ENCODE measurements around the gene POLDIP2.
"Not testable (repeated sequence)": the region's sequence is repeated elsewhere in the genome, so short reads cannot be mapped to it uniquely, and the experiment has no call there.

POLDIP2 gene

GRCh38 chr17:28364665-28365363 is 7.5 kb upstream of the POLDIP2 start, which contains the start of gene SEBOX:
Gene SEBOX (minus strand): TSS chr17:28365199. CDS start chr17:28365151, 48 bp downstream.
- no peak for DNase-seq

GRCh38 chr17:28363776-28364650 is 6.7 kb upstream of the POLDIP2 start:
- no peak for DNase-seq

GRCh38 chr17:28363186-28363585 is 5.9 kb upstream of the POLDIP2 start:
- DNase-seq, result no peak

DNA sequence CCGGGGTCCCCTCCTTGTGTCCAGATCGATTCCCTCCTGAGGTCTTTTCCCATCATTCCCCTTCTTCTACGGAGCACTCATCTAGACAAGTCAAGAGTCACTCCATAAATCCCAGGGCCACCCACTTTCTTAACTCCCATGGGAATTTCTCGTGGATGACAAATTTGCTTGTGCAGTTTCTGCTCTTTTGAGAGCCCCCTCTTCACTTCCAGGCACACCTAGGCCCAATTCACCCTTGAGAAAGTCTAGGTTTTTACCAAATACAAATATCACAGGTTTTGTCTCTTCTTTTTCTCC is 522 bp upstream of the POLDIP2 start:
- DNase-seq, result no peak

DNA sequence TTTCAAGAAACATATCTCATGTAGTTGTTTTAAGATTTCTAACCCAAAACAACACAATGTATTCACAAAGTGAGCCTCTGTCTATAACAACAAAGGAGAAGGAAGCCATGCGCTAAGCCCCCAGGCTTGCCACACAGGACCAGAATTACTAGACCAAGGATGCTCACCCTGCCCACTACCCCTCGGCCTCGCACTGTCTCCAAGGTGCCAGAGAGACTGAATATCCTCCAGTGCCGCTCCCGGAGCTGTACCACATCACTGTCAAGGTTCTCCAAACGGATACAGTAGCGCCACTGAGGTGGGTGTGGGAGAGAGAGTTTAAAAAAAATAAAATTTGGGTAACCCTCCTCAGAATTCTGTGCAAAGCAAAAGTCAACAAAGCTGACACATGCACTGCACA is 7.1 kb downstream of the POLDIP2 start:
- no peak for DNase-seq

DNA sequence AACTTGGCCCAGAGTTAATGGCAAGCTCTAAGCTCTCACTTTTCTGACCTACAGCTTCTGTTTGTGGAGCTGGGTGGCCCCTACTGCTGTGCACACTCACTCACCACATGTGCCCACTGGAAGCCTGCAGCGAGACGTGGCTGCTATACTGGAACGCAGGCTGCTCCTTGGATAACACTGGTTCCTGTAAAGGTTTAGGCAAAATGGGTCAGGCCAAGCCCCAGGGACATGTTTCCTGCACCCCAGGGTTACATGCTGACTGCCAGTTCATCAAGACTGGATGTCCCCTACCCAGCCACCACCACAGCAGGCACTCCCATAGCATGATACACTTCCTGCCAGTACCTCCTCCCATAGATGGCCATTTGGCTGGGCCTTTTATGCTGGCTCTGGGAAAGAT is 8.3 kb downstream of the POLDIP2 start:
- no peak for DNase-seq

- DNase-seq, result no peak
Observed at GRCh38 chr17:28347261-28347891, 10.0 kb downstream of the POLDIP2 start.

DNA sequence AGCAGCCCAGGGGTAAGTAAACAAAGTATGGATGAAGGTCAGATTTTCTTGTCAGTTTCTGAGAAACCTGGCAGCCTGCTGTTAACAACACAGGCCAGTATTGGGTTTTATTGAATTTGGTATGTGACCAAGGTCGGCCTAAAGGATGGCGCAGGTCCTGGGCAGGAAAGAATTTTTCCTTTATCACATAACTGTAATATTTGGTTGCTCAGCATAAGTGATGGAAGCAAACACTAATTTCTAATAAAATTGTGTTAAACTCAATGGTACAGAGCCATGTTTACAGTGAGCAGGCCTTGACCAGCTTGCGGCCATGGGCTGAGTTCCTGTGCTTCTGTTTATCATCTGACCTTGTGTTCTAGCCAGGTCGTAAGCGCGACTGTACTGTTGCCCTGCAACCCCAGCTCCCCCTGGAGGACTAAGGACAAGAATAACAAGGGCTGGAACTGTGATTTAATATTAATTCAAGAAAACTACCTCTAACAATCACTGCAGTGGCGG is 10.5 kb downstream of the POLDIP2 start:
- no peak for DNase-seq

DNA sequence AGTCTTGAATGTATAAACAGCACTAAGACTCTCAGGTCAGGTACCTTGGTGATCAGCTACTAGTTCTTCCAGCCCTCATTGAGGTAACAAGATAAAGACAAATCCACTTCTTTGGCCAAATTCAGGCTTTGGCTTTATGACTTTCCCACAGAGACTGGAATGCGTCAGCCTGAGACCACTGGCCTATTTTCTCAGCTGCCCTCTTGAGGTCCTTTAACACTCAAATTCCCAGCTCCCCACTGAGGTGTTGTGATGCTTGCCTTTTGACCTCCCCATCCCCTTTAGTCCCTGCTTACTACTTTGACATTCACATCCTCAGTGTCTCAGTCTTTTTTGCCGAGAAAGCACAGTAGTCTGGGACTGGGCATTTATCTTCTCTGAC is 11.1 kb downstream of the POLDIP2 start:
- DNase-seq, result no peak

DNA sequence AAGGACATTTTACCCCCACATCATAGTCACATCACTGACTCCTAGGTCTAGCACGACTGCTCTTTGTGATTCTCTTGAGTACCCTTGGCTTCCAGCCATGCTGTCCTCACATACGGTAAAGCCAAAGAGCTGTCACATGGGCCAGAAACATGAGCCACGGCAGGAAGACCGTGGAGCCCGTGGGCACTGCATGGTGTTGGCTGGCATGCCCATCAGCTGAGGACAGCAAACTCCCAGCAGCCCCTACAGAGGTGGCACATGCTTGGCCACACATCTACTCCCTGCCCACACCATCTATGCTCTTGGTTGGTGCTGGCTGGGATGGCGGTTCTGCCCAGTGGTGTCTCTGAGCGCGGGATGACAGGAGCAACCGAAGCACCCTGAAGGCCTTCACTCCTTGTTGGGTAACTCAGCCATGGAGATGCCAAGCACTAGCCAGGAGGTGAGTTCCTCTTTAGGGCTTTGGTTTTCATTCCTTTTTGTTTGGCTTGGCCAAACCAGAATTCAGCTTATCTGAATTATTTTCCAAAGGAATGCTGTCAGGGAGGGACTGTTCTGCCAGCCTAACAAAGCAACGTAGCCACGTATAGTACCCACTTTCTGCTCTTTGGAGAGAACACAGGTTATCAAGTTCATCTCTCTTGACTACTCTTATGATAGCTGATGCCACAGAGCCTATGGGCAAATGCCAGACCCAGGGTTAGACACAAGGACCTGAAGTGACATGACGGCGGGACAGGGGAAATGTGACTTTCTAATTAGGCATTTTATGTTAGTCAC is 11.7 kb downstream of the POLDIP2 start:
- no peak for DNase-seq

DNA sequence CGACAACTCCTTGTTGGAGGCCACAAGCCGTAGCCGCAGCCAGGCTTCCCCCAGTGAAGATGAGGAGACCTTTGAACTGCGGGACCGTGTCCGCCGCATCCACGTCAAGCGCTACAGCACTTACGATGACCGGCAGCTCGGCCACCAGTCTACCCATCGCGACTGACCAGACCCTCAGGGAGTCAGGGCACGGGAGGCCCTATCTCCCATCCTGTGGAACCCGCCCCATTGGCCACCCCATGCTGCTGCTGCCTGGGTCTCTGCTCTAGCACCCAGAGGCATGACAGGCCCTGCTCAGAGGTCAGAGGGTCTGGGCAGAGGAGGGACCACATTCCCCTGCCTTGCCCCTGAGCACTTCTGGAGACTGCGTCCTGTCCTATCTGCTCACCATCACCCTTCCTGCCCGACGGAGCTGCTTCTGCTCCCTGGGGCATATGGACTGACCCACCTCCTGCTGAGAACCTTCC is 12.9 kb downstream of the POLDIP2 start:
- DNase-seq, result no peak

DNA sequence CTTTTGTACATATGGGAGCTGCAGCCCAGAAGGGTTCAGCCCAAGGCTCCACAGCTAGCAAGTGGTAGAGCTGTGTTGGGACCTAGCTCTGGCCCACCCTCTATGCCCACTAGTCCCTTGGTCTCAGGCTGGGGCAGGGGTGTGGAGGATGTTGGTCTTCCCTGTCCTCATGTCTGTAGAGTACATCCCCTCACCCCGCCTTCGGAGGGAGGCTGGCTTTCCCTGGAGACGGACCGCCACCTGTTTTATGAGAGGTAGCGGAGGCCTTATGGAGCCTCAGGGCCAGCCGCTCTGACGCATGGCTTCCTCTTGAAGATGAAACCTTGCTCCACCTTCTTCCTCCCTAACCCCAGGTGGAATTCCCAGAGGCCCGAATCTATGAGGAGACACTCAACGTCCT is 13.3 kb downstream of the POLDIP2 start:
- DNase-seq, result no peak

DNA sequence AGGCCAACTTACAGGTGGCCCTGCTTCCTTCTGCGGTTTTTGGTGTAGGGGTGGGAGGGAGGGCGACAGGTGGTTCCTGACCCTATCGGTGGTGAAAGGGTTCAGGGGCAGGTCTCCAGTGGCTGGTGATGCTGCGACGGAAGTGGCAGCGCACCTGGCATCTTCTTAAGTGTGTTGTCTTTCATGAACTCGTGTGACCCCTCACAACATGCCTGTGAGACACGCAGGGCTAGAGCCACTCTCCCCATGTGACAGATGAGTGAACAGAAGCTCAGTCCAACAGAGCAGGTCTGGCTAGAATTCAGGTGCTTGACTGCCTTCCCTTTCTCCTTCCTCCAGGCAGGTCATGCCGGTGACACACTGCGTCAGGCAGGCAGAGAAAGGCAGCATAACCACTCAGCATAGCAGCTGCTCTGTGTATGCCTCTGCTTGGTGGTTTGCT is 13.8 kb downstream of the POLDIP2 start:
- no peak for DNase-seq

DNA sequence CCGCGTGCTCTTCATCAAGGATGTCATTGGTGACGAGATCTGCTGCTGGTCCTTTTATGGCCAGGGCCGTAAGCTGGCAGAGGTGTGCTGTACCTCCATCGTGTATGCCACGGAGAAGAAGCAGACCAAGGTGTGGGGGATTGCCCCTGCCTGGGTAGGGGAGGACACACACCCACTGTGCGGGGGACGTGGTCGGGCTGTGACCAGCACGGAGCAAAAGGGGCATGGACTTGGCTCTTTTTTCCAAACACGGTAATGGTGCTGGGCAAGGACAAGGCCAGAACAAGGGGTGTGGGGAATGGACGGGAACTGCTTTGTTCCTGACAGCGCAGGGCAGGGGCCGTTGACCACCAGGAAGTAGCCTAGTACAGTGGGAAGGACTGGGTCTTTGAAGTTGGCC is 15.0 kb downstream of the POLDIP2 start:
- DNase-seq, result no peak

DNA sequence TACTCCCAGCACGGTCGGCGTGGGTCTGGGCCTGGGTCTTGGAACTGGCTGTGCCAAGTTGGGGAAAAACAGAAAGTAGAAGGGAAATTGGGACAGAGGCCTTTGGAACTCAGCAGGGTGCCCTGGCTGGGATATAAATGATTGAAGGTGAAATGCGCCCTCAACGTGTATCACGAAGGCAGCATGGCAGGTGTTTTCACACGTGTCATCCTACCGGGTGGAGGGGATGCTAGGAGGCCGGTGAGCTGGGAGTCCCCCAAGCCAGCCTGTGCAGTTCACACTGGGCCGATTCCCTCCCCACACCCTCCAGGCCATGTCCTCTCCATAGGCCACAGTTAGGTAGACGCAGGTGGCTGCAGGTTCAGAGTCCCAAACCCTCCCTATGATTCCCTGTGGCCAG is 15.8 kb downstream of the POLDIP2 start:
- DNase-seq, result no peak

DNA sequence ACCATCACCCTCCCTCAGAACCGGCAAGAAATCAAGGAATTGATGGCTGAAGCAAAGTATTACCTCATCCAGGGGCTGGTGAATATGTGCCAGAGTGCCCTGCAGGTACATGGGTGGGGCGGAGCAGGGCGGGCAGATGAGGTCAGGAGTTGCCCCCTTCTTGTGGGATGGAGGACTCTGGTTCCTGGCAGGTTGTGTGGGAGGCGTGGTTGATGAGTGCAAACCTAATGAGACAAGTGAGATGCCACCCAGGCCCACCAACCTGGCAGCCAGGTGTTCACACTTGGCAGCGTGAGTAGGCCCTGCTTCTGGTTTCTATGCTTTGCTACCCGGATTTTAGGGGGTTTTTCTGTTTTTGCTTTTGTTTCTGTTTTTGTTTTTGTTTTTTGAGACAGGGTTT is 17.0 kb downstream of the POLDIP2 start:
- DNase-seq, result no peak

- DNase-seq, result no peak
Observed at GRCh38 chr17:28339431-28339830, 17.9 kb downstream of the POLDIP2 start.

GRCh38 chr17:28338769-28339212 is 18.5 kb downstream of the POLDIP2 start:
- DNase-seq, result not testable (repeated sequence)

DNA sequence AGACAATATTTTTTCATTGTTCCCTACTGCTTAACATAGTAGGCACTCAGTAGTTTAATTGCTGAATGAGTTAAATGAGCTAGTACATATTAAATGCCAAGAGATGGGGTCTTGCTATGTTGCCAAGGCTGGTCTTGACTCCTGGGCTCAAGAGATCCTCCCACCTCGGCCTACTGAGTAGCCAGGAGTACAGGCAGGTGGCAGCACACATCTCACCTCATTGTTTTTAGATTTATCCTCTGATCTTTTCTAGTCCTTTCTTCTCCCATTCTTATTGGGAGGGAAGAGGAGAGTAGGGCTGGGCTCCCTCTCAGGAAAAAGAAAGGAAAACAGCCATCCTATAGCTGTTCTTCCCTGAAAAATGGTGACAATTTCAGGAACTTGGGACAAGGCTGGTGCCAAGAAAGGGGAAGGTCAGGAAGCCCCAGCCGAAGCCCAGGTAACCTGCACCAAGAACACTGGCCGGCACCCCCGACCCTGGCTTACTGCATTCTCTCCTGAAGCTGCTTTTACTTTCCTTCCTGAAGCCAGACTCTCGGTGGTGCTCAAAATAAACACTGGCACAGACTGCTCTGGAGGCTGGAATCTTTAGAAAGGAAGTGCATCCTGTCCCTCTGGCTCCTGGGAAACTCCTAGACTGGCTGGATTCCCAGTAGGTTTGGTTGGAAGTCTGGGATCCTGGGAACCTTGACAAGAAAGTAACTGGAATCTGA is 19.1 kb downstream of the POLDIP2 start:
- no peak for DNase-seq

DNA sequence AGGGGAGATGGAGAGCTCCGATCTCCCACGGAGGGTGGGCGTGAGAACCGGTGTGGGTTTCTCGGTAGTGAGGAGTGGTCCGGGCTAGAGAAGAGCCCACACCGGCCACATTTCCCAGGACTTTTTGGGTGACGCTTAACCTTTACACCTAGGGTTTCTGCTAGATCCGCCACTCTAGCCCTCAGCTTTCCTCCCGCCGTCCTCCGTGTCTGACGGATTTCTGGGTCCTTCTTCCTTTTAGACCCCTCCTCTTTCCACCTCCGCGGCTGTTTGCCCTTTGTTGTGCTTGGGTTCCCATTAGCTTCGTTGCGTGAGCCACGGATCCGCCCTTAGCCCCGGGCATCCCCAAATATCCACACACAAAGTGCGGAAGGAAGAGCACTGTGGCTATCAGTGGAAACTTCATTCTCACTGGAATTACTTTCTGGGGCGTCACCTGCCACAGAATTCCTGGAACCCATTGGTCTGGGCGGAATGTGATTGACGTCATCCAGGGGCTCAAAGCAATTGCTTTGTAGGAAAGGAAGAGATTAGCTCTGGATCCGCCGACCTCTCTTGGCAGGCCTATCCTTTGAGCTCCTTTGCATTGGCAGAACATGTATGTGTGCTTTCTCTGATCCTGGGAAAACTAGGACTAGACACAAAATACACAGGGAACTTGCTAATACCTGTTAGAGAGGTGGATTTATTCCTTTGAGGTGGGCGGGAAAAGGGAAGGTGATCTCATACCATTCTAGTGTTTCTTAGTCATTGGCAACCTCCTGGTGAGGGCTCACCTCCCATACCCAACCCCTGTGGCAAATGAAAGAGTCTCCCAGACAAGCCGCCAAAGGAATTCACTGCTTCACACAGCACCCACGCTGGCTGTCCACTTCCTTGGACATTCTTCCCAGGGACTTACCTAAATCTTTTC is 21.1 kb downstream of the POLDIP2 start:
- DNase-seq, result no peak
